GM18519 (cell line): Measurements from ENCODE around the gene TEX22.
"Not testable (repeated sequence)": the region's sequence is repeated elsewhere in the genome, so short reads cannot be mapped to it uniquely, and the experiment has no call there.

Source experiments
- ATAC-seq: cut with Tn5 transposase; IDR thresholded peaks from one replicate; pipeline ENCODE4 v1.9.1; 2021; ENCODE audit warnings: mild to moderate bottlenecking, moderate library complexity; ENCODE audit not compliant: unreplicated experiment, low FRiP score

Gene TEX22

GRCh38 chr14:105398044-105398725 is at the start of gene TEX22:
TSS of gene TEX22 (plus strand) at chr14:105398538. CDS start at chr14:105399341, 803 bp downstream.
- peak; percentile 39 for ATAC-seq

- no peak for ATAC-seq
Observed at GRCh38 chr14:105348945-105349699, 49.2 kb upstream of the TEX22 start.

- ATAC-seq = no peak
Observed at GRCh38 chr14:105349992-105350391, 48.3 kb upstream of the TEX22 start.

GRCh38 chr14:105350450-105351244 is 47.7 kb upstream of the TEX22 start:
- no peak for ATAC-seq

GRCh38 chr14:105351410-105351809 is 46.9 kb upstream of the TEX22 start:
- no peak for ATAC-seq

GRCh38 chr14:105351920-105352851 is 46.2 kb upstream of the TEX22 start:
- no peak for ATAC-seq

GRCh38 chr14:105353136-105353535 is 45.2 kb upstream of the TEX22 start:
- no peak for ATAC-seq

GRCh38 chr14:105354541-105354940 is 43.8 kb upstream of the TEX22 start:
- no peak for ATAC-seq

GRCh38 chr14:105355049-105355575 is 43.2 kb upstream of the TEX22 start:
- no peak for ATAC-seq

- no peak for ATAC-seq
Observed at GRCh38 chr14:105355850-105356604, 42.3 kb upstream of the TEX22 start.

GRCh38 chr14:105356927-105357326 is 41.4 kb upstream of the TEX22 start:
- no peak for ATAC-seq

- ATAC-seq = no peak
Observed at GRCh38 chr14:105357626-105358025, 40.7 kb upstream of the TEX22 start.

GRCh38 chr14:105358140-105358846 is 40.0 kb upstream of the TEX22 start:
- ATAC-seq = no peak

GRCh38 chr14:105358943-105359342 is 39.4 kb upstream of the TEX22 start:
- no peak for ATAC-seq

GRCh38 chr14:105361412-105361811 is 36.9 kb upstream of the TEX22 start:
- ATAC-seq = not testable (repeated sequence)

GRCh38 chr14:105363847-105364708 is 34.3 kb upstream of the TEX22 start:
- no peak for ATAC-seq

GRCh38 chr14:105365101-105365500 is 33.2 kb upstream of the TEX22 start:
- no peak for ATAC-seq

GRCh38 chr14:105365681-105366080 is 32.7 kb upstream of the TEX22 start:
- ATAC-seq = no peak
